HG02798 (cell line): Measurements from ENCODE around the gene SAYSD1.

ENCODE experiments used
- ATAC-seq: cut with Tn5 transposase; IDR thresholded peaks from one replicate; pipeline ENCODE4 v1.9.1; 2021; ENCODE audit warnings: mild to moderate bottlenecking; ENCODE audit not compliant: unreplicated experiment, poor library complexity

SAYSD1 gene

GRCh38 chr6:39059496-39060310 is 55.3 kb downstream of the SAYSD1 start:
- no peak for ATAC-seq

DNA sequence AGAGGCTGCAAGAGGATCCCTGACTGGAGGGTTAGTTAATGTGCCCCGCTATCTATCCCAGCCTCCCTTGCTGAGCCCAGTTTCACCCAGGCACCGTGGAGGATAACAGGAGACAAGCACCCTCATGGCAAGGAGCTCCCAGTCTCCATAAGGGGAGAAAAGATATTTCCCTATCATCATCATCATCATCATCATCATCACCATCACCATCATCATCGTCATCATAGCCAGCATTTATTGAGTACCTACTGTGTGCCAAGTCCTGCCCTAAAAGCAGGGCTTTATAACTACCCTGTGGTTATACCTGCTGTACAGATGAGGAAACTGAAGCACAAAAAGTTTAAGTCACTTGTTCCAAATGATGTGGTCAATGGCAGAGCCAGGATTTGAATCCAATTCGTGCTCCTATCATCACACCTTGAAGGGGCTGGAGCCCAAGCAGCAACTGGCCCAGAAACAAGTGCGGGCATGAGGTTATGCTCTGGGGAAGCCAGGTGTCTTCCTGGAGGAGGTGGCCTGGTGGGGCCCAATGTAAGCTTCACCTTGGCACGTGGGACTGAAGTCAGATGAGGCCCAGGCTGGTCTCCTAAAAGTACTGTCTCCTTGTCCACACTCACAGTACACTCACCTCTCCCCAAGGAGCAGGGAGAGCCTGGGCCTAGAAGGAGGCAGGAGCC is 56.4 kb downstream of the SAYSD1 start:
- ATAC-seq, result no peak

- no peak for ATAC-seq
These were observed 57.5 kb downstream of the SAYSD1 start for GRCh38 chr6:39057251-39058155.

DNA sequence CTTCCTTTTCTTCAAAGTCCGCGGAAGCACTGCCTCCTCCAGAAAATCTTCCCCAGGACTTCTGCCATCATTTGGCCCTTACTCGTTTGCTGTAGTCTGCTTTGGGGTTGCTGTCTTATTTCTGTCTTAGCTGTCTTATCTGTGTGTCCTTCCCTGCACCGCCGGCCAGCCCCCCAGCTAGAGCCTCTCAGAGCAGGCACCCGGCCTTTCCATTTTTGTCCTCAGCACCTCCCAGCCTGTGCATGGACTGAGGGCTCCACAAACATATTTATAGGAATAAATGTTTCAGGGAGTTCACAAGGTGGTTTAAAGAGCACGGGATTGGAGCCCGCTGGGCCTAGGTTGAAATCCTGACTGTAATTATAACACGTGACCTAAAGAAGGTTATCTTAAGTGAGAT is 58.3 kb downstream of the SAYSD1 start:
- no peak for ATAC-seq

DNA sequence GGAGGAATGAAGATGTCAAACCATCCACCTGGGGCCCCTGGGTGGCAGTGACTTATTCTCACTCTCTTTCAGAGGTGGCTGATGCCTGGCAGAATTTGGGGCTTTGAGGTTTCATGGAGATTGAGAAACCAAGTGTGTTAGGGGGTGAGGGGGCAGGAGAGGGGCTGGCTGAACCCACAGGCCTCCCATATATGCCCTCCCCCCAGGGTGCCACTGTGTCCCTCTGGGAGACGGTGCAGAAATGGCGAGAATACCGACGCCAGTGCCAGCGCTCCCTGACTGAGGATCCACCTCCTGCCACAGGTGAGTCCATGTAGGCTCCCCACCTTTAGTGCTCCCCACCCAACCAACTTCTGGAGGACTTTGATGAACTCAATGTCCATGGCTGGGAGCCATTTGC is 58.8 kb downstream of the SAYSD1 start:
- ATAC-seq, result no peak

GRCh38 chr6:39055661-39056060 is 59.3 kb downstream of the SAYSD1 start:
- ATAC-seq, result no peak

DNA sequence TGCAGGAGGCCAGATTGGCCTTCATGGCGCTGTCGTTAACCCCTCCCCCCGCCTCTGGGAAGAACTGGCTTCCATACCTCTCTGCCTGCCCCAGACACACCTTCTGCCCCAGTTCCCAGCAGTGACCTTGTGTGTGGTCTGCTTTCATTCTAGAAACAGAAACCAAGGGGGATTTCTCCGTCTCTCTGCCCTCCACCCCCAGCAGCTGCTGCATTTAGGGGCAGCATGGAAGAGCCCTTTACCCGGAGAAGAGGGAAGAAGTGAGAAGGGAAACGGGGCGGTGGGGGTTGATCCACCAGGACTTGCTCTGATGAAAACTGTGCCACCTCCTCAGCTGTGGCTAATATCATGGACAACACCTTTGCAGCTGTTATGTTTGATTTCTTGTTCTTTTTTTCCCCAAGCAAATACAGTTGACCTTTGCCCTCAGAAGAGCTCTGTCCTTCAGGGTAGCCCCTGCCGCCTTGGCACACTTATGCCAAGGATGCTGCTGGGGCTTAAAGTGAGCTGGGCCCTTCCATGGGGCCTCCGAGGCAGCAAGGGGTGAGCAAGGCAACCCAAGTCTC is 60.3 kb downstream of the SAYSD1 start:
- ATAC-seq, result no peak
